DMS114 treated with DMSO at 0.1 percent for 48 hours (cell line): ENCODE measurements around the gene CHL1.

Experiments
- DNase-seq: peaks from one replicate; lab custom pipeline; 2025; ENCODE audit not compliant: unreplicated experiment; lab: John Stamatoyannopoulos, UW

Gene CHL1

DNA sequence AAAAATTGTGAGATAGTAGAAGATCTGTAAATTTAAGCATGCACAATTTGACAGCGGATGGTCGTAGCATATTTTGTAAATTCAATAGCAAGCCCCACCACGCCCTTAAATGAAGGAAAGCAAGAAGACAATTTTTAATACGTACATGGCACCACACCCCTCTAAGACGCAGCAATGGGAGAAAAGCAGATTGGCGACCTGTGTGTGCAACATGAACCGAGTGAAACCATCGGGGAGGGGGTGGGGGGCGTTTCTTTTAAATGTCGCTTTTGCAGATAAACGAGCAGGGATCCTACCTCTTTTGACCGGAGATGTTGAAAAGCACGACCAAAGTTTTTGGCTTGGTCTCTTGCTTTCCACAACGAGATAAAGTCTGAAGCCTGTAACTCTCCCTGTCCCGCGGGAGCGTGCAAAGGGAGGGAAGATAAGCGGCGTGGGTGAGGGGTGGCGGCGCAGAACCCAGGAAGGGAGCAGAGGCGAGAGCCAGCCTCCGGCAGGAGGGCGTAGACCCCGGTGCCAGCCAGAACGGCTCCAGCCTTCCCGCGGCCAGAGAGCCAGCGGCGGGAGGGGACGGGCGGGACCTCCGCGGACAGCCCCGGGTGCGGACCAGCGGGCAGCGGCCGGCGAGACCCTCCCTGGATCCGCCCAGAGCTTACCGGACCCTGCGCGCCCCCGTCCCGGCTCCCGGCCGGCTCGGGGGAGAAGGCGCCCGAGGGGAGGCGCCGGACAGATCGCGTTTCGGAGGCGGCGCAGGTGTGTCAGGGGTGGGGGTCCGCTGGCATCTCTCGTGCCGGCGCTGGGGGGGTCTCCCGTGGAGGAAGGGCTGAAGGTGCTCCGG, at the start of gene CHL1:
Gene CHL1, plus strand, starts transcription at position 453 of the 838 bp plus-strand sequence. CDS start 123,014 bp downstream, outside the sequence.
- no peak for DNase-seq

- no peak for DNase-seq
Observed at GRCh38 chr3:151614-152189, 44.9 kb upstream of the CHL1 start.

GRCh38 chr3:159974-160373, 36.6 kb upstream of the CHL1 start:
- no peak for DNase-seq

GRCh38 chr3:166071-166470, 30.5 kb upstream of the CHL1 start:
- no peak for DNase-seq

DNA sequence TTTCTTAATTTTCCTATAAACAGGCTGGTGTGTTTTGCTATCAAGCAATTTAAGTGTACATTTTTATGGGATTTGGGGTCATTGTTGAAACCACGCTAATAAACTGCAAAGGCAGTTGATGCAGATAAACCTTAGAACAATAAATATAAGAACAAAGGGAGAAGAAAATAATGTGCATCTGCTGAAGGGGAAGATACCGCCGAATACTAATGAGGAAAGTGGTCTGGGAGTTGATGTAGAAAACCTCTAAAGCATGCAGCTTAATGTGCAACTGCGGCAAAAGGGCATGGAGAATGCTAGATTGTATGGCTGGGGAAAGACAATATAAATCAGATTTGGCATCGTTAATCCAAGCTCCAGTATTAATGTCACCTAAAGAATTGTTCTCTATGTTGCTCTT, 29.8 kb upstream of the CHL1 start:
- DNase-seq = no peak

GRCh38 chr3:173886-174285, 22.7 kb upstream of the CHL1 start:
- DNase-seq = no peak

GRCh38 chr3:184976-185375, 11.6 kb upstream of the CHL1 start:
- no peak for DNase-seq

GRCh38 chr3:192215-192929, 4.2 kb upstream of the CHL1 start:
- DNase-seq = no peak

DNA sequence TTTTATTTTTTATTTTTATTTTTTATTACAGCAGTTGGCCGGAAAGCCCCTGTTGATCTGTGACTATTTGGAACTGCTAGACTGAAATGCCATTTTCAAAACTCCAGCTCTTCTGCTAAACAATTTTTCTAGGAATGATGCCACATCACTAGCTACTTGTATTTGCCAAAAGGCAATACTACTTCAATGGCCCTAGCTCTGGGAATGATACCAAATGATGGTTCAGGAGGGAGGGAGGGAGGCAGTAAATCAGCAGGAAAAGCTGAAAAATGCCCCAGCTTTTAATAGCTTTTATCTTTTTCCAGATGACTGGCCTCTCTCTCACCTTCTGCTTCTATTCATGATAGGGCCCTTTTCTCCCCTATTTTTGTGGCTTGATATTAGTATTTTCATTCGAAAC, 2.6 kb upstream of the CHL1 start:
- no peak for DNase-seq

GRCh38 chr3:194421-194820, 2.1 kb upstream of the CHL1 start:
- no peak for DNase-seq

DNA sequence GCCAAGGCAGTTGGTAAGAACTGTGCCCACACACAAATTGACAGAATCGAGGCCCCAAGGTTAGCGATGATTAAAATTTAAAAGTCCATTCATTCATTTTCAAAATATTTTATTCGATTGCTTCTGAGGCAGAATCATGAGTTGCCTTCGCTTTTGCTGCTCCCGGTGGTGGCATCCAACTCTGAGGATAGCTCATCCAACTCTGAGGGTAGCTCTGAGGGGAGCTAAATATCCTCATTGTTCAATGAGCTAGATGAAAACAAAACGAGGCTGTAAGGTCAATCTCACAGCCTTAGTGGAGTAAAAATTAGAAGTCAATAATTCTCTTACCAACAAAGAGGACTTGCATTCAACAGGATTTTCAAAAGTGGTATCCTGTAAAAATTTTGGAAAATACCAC, 897 bp upstream of the CHL1 start:
- no peak for DNase-seq

DNA sequence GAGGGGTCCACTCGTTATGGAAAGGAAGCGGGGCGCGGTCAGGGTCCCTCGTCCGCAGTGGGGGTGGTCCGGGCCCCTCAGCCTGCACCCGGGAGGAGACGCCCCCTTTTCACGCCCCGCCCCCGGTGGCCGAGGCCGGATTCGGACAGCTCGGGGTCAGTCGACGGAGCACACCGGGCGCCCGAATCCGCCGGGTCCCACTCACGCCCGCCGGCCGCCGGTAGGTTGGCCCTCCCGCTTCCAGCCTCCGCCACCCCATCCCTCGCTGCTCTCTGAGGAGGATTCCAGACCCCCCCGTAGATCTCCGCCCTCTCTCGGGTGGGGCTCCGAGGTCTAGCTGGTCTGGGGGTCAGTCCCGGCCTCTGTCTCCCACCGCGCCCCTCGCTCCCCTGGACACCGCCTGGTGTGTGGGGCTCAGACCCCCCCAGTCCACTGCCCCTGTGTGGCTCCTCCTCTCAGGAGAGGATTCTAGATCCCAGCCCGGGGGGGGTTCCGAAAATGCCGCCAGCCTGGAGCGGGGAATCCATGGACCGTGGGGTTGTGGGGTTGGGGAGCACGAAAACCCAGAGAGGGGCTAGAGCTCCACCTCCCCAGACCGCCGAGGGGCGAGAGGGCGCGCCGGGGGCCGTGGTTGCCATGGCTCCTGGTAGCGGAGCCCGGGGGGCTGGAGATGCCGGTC, 725 bp downstream of the CHL1 start:
- DNase-seq = no peak

GRCh38 chr3:197828-198491, 1.4 kb downstream of the CHL1 start:
- DNase-seq = no peak

GRCh38 chr3:199835-200234, 3.3 kb downstream of the CHL1 start:
- no peak for DNase-seq

DNA sequence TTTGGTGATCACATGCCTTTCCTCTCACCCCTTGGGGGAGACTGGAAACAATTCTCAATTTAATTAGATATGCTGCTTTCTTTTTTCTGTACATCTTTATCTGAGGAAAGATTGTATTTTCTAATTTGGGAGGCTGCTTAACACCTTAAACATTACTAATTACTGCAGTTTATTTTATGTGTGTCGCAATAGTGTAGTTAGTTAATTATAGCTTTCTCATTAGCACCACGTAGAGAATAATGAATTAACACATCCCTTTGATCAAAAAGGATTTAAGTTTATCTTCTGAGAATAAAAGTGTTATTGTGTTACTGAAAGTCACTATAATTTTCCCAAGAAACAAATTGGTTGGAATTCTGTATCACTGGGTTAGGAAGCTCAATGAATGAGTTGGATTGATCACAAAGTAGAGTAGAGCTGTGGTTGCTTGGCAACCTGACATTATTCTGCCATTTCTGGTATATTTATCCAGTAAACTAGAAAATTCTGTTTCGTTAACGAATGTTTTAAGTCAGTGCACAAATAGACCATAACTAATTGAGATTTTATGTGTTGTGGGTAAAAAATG, 4.3 kb downstream of the CHL1 start:
- no peak for DNase-seq

DNA sequence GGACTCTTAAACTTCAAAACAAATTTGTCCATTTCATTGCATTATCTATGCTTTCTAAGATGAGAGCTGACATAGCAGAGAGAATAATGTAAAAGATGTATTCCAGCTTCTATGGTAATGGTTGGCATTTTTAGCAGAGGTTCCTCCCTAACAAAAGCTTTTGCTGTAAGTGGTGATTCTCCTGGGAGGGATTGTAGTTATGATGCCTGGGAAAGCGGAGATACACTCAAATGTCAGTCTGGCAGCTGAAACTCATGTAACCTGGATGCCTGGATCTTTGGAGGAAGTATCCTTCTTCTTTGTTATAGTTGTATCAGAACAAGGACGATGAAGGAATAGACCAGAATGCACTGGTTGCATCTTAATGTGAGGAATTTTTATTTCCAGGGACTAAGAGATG, 7.5 kb downstream of the CHL1 start:
- DNase-seq = no peak

GRCh38 chr3:207973-208372, 11.4 kb downstream of the CHL1 start:
- no peak for DNase-seq

DNA sequence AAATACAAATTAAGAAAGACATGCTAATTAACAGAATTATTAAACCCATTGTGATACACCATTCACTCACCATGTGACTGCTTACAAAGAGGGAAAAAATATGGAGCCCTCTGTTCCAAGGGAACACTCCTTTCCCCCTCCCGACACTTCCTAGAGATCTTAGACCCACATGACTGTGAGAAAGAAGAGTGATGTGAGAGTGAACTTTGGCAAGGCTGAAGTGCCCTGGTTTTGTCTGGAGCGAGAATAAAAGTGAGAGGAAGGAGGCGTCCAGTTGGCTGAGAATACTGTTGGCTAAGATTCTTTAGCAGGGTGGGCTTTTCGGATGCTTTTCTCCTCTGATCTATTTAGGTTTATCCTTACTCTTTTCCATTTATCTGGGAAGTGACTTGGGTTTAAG, 14.1 kb downstream of the CHL1 start:
- DNase-seq = no peak

GRCh38 chr3:212432-212831, 15.9 kb downstream of the CHL1 start:
- no peak for DNase-seq

DNA sequence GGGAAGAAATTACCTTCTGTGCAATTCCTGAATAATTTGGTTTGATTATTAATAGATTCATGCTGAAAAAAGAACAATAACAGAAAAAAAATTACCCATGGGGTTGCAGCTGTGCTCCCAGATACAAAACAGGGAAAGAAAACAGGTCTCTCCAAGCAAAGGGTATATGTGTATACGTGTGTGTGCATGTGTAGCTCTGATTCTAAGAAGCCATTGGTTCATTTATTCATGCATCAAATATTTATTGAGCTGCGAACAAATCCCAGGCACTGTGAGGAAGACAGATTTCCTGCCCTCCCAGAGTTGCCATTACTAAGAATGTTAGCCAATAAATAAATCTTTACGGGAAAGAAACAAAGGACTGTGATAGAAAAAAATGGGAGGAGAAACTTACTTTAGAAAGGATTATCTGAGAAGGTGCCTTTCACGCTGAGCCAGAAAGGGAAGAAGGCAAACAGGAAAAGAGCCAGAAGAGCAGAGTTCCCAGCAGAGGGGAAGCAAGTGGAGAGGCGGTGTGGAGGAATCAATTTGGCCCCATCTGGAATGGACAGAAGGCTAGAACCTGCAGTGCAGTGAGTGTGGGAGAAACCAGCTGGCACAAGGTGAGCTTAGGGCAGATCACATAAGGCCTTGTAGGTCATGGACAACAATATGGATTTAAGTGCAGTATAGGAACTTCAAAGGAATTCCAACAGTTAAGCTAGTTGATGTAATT, 20.7 kb downstream of the CHL1 start:
- no peak for DNase-seq
